GM23338 (cell line): Measurements from ENCODE around the gene THSD4. TPM values are rescaled to one million over a fixed set of nuclear protein-coding genes. Genes with fewer than 3 reads are reported as not detected.

ENCODE experiments used
- ATAC-seq: fragments of 200-7000 bp; cut with Tn5 transposase; 3 replicates; pipeline ENCODE4 v1.9.1; 2020
- DNase-seq: peaks from one replicate; pipeline ENCODE4 v3.0.0-alpha.2; 2015; ENCODE audit warnings: low spot score
- H2AFZ ChIP-seq: fragments of 200-600 bp; sonication (generic); 2 replicates; pipeline ENCODE4 v1.8.0; 2016; ENCODE audit warnings: antibody characterized with exemption, mild to moderate bottlenecking, moderate library complexity
- H3F3A ChIP-seq: fragments of 200-600 bp; sonication (generic); replicated peaks from 2 replicates; pipeline ENCODE4 v1.8.0; 2017; ENCODE audit warnings: antibody characterized with exemption, mixed run types, low read depth
- H3K27ac ChIP-seq: fragments of 200-600 bp; sonication (generic); 2 replicates; pipeline ENCODE4 v1.6.1; 2016; ENCODE audit warnings: low read depth
- H3K27me3 ChIP-seq: fragments of 200-600 bp; sonication (generic); 2 replicates; pipeline ENCODE4 v1.8.0; 2016; ENCODE audit warnings: mild to moderate bottlenecking, mixed run types, moderate library complexity; ENCODE audit not compliant: insufficient read depth
- H3K36me3 ChIP-seq: fragments of 200-600 bp; sonication (generic); 2 replicates; pipeline ENCODE4 v1.8.0; 2016; ENCODE audit warnings: mild to moderate bottlenecking; ENCODE audit not compliant: insufficient read depth
- H3K4me1 ChIP-seq: fragments of 200-600 bp; sonication (generic); 2 replicates; pipeline ENCODE4 v1.8.0; 2016; ENCODE audit warnings: mild to moderate bottlenecking, moderate library complexity; ENCODE audit not compliant: insufficient read depth
- H3K4me2 ChIP-seq: fragments of 200-600 bp; sonication (generic); 2 replicates; pipeline ENCODE4 v1.7.1; 2017; ENCODE audit warnings: mixed run types
- H3K4me3 ChIP-seq: fragments of 200-600 bp; sonication (generic); 2 replicates; pipeline ENCODE4 v1.6.1; 2016; ENCODE audit warnings: mixed run types
- H3K79me2 ChIP-seq: fragments of 200-600 bp; sonication (generic); replicated peaks from 2 replicates; pipeline ENCODE4 v1.8.0; 2017; ENCODE audit warnings: mild to moderate bottlenecking; ENCODE audit not compliant: insufficient read depth
- H3K9me2 ChIP-seq: fragments of 200-600 bp; sonication (generic); 2 replicates; pipeline ENCODE4 v1.8.0; 2017; ENCODE audit not compliant: insufficient read depth
- H4K20me1 ChIP-seq: fragments of 200-600 bp; sonication (generic); replicated peaks from 2 replicates; pipeline ENCODE4 v1.8.0; 2017; ENCODE audit warnings: mild to moderate bottlenecking; ENCODE audit not compliant: insufficient read depth
- H3K27ac Mint-ChIP-seq: 2 replicates; pipeline ENCODE4 v1.8.0; 2020; ENCODE audit warnings: inconsistent platforms, mild to moderate bottlenecking, moderate library complexity, mixed read lengths
- H3K27me3 Mint-ChIP-seq: 3 replicates; pipeline ENCODE4 v1.8.0; 2022; ENCODE audit warnings: low read depth, mild to moderate bottlenecking, moderate library complexity, mixed read lengths, inconsistent platforms; ENCODE audit not compliant: insufficient read depth, poor library complexity
- H3K36me3 Mint-ChIP-seq: 3 replicates; pipeline ENCODE4 v1.8.0; 2021; ENCODE audit warnings: low read depth, mild to moderate bottlenecking, inconsistent platforms, moderate library complexity, mixed read lengths
- H3K4me1 Mint-ChIP-seq: 3 replicates; pipeline ENCODE4 v1.8.0; 2020; ENCODE audit warnings: mild to moderate bottlenecking, inconsistent platforms, mixed read lengths
- H3K4me3 Mint-ChIP-seq: 3 replicates; pipeline ENCODE4 v1.8.0; 2021; ENCODE audit warnings: moderate library complexity, mild to moderate bottlenecking, inconsistent platforms, mixed read lengths
- H3K9me3 Mint-ChIP-seq: 3 replicates; pipeline ENCODE4 v1.8.0; 2020; ENCODE audit warnings: moderate library complexity, mild to moderate bottlenecking, inconsistent platforms, mixed read lengths
- CREB1 ChIP-seq: fragments of 250-450 bp; sonication (Bioruptor Pico); IDR thresholded peaks from 2 replicates; pipeline ENCODE4 v1.5.0; 2020; ENCODE audit warnings: low read depth, mild to moderate bottlenecking, moderate library complexity
- NANOG ChIP-seq: IDR thresholded peaks from 2 replicates; pipeline ENCODE4 v1.6.1; 2016; ENCODE audit warnings: antibody characterized with exemption, borderline replicate concordance
- POLR2AphosphoS5 ChIP-seq: IDR thresholded peaks from 2 replicates; pipeline ENCODE4 v1.6.1; 2016; ENCODE audit warnings: antibody characterized with exemption, low read depth
- REST ChIP-seq: IDR thresholded peaks from one replicate; pipeline ENCODE4 v1.6.1; 2018; ENCODE audit warnings: antibody characterized with exemption; ENCODE audit not compliant: unreplicated experiment
- ZNF331 ChIP-seq: fragments of 250-450 bp; sonication (Bioruptor Pico); IDR thresholded peaks from 2 replicates; pipeline ENCODE4 v1.5.0; 2020; ENCODE audit warnings: low read depth, mild to moderate bottlenecking, moderate library complexity
- ZNF462 ChIP-seq: fragments of 250-450 bp; sonication (Bioruptor Pico); IDR thresholded peaks from 2 replicates; pipeline ENCODE4 v1.5.0; 2020; ENCODE audit warnings: mild to moderate bottlenecking, moderate library complexity
- polyA plus RNA-seq: library from polyadenylated mRNA; unstranded; fragments of >200 nt; fragmentation: Nextera tagmentation; extraction: Ambion mirVana; gene quantifications from 2 replicates; pipeline ENCODE4 v1.2.1, GENCODE V29; 2016
- total RNA-seq: library from RNA; depleted of rRNA; stranded (reverse); fragments of >200 nt; shearing (Covaris generic); gene quantifications from 2 replicates; pipeline ENCODE4 v1.2.3, GENCODE V29; 2014

Gene THSD4
- total and polyA plus RNA-seq, 2 experiments from 2014 or later, result 2.0 to 7.4 TPM

GRCh38 chr15:71409541-71409940 lies 294.3 kb downstream of the THSD4 start (continued):
- TF ChIP-seq ZNF462 (CRISPR knock-in tag), result no peak

- Histone ChIP-seq H3K36me3 (no peaks in the 10 kb centered on the region), H4K20me1 (no peaks in the 10 kb centered on the region), H3K4me2 (no peak overlapping the region), H3K9me2 (no peaks in the 10 kb centered on the region), H3K4me3 (no peak overlapping the region), H3K27me3 (no peaks in the 10 kb centered on the region), H3F3A (no peaks in the 10 kb centered on the region), H2AFZ (no peak overlapping the region), H3K79me2 (no peaks in the 10 kb centered on the region), H3K27ac (no peak overlapping the region), H3K4me1 (peaks cover 15% of the 10 kb centered on the region; the same call in 1 of the 2 replicates)
- H3K27ac Mint-ChIP-seq, result no peak overlapping the region
- no peak overlapping the region for H3K4me3 Mint-ChIP-seq
- no peaks in the 10 kb centered on the region for H3K9me3 Mint-ChIP-seq
- H3K27me3 Mint-ChIP-seq, result peaks cover 3% of the 10 kb centered on the region
- no peak for DNase-seq
- no peak for ATAC-seq
- no peaks in the 10 kb centered on the region for H3K36me3 Mint-ChIP-seq
- peaks cover 18% of the 10 kb centered on the region for H3K4me1 Mint-ChIP-seq
- TF ChIP-seq NANOG, result no peak
- TF ChIP-seq ZNF331 (CRISPR knock-in tag), result no peak
- TF ChIP-seq POLR2AphosphoS5, result no peak
- TF ChIP-seq ZNF462 (CRISPR knock-in tag), result no peak
- no peak for TF ChIP-seq CREB1 (CRISPR knock-in tag)
- no peak for TF ChIP-seq REST
Observed at GRCh38 chr15:71410347-71410746, 295.1 kb downstream of the THSD4 start.
